Thyroid gland (tissue), 4 donors: Measurements from ENCODE around the gene FAM114A2.

Experiments
- CTCF ChIP-seq, 6 experiments: fragments of 200-600 bp in 3 of 6; fragments of 450-650 bp in 3 of 6; sonication (generic) in 3 of 6; IDR thresholded peaks; one replicate each; pipeline ENCODE4 v1.5.1; 2016 to 2019; ENCODE audit warnings: antibody characterized with exemption in 6 of 6, mild to moderate bottlenecking in 2 of 6, inconsistent platforms in 1 of 6, moderate library complexity in 1 of 6
- POLR2A ChIP-seq, 2 donors: fragments of 450-650 bp; IDR thresholded peaks; one replicate each; pipeline ENCODE4 v1.6.1; 2017; ENCODE audit warnings: antibody characterized with exemption in 2 of 2, mild to moderate bottlenecking in 2 of 2, moderate library complexity in 1 of 2

GRCh38 chr5:153959134-153959957 is 79.4 kb downstream of the FAM114A2 start:
- TF ChIP-seq POLR2A (IDR thresholded peaks at IDR 0.05) (no peak), CTCF (IDR thresholded peaks at IDR 0.05) (no peak)
